Mucosa of rectum (tissue), 2 donors: ENCODE measurements around the gene C22orf39.
A peak's percentile ranks its signal among the peaks of the same experiment; 100 is the strongest.
"Not testable (repeated sequence)": the region's sequence is repeated elsewhere in the genome, so short reads cannot be mapped to it uniquely, and the experiment has no call there.

ENCODE experiments used
- H3K27ac ChIP-seq, 2 donors: one replicate each; pipeline ENCODE4 v1.7.0; 2013; ENCODE audit warnings: inconsistent platforms in 2 of 2, low read depth in 2 of 2, low read length in 2 of 2
- H3K27me3 ChIP-seq, 2 donors: one replicate each; pipeline ENCODE4 v1.7.0; 2013; ENCODE audit warnings: low read length in 2 of 2; ENCODE audit not compliant: control insufficient read depth in 2 of 2, insufficient read depth in 2 of 2
- H3K36me3 ChIP-seq, 2 donors: one replicate each; pipeline ENCODE4 v1.7.0; 2013; ENCODE audit warnings: low read length in 2 of 2; ENCODE audit not compliant: control insufficient read depth in 2 of 2, insufficient read depth in 2 of 2
- H3K4me1 ChIP-seq, 2 donors: one replicate each; pipeline ENCODE4 v1.7.0; 2013; ENCODE audit warnings: low read length in 2 of 2, mild to moderate bottlenecking in 1 of 2; ENCODE audit not compliant: control insufficient read depth in 2 of 2, insufficient read depth in 2 of 2
- H3K4me3 ChIP-seq, 2 donors: one replicate each; pipeline ENCODE4 v1.7.0; 2013; ENCODE audit warnings: low read length in 2 of 2
- H3K9ac ChIP-seq, 2 donors: one replicate each; pipeline ENCODE4 v1.7.0; 2013; ENCODE audit warnings: low read length in 2 of 2, low read depth in 1 of 2, mild to moderate bottlenecking in 1 of 2
- H3K9me3 ChIP-seq, 2 donors: one replicate each; pipeline ENCODE4 v1.7.0; 2013; ENCODE audit warnings: low read length in 2 of 2; ENCODE audit not compliant: control insufficient read depth in 2 of 2
- donor health status: healthy.
- donor health status: Normal muscosa, but diverticular disease.

Gene C22orf39

DNA sequence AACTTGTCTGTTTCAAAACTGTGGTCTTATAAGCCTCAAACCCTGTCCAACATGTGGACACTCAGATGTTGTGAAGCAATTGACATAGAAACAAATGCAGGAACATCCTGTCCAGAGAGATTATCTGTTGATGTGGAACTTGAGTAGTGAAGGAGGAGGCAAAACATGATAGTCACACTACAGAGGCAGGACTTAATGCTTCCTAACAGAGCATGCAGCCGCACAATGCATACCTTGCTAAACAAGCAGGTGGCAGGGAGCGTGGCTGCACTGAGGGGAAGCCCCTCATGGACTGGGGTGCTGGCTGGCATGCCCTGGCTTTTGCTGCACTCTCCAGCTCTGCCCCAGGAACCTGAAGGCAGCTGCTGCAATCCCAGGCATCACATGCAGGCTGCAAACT is 5.3 kb downstream of the C22orf39 start:
- Histone ChIP-seq H3K9ac (no peak overlapping the region), H3K4me1 (peaks cover 7 to 11% of the 10 kb centered on the region in 2 donors), H3K27ac (no peak overlapping the region), H3K36me3 (peaks cover 9 to 36% of the 10 kb centered on the region in 2 donors), H3K4me3 (no peak overlapping the region), H3K9me3 (no peaks in the 10 kb centered on the region), H3K27me3 (no peaks in the 10 kb centered on the region)

DNA sequence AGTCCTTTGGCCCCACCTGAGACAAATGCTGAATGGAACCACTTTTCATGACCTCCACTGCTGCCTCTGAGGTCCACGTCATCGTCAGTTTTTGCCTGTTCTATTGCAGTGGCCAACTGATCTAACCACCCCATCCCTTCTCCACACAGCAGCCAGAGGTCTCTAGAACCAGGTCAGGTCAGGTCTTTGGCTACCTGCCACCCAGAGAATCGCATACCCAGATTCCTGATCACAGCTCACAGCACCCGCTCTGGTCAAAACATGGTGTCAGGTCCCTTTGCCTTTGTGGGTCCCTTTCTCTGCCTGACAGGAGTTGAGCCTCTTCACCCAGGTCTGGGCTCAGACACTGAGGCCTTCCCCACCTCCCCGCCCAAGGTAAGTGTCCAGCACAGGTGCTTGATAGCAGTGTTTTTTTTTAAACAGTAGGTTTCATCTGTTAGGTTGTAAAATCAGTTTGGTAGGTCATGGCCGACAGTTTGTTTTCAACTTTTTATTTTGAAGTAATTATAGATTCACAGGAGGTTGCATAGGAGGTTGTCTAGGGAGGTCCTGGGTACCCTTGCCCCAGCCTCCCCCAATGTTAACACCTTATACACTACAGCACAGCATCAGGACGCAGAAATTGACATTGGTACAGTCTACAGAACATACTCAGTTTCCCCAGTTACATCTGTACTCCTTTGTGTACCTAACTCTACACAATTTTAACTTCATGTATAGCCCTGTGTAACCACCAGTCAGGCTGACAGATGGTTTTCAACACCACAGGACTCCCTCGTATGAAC is 6.9 kb downstream of the C22orf39 start:
- H3K4me1 ChIP-seq, result no peaks in the 10 kb centered on the region
- H3K4me3 ChIP-seq, result no peak overlapping the region
- peaks cover 11 to 38% of the 10 kb centered on the region in 2 donors for H3K36me3 ChIP-seq
- no peaks in the 10 kb centered on the region for H3K9me3 ChIP-seq
- H3K27me3 ChIP-seq, result no peaks in the 10 kb centered on the region
- no peak overlapping the region for H3K9ac ChIP-seq
- no peak overlapping the region for H3K27ac ChIP-seq

DNA sequence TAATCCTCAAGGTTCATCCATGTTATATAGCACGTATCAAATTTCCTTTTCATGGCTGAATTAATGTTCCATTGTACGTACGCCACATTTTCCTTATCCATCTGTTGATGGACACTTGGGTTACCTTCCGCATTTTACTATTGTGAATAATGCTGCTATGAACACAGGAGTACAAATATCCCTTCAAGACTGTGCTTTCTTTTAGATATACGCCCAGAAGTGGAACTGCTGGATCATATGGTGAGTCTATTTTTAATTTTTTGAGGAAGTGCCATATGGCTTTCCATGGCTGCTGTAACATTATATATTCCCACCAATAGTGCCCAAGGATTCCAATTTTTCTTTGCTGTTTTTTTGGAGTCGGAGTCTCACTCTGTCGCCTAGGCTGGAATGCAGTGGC is 9.2 kb downstream of the C22orf39 start:
- no peak overlapping the region for H3K27ac ChIP-seq
- H3K9ac ChIP-seq, result no peak overlapping the region
- no peaks in the 10 kb centered on the region for H3K27me3 ChIP-seq
- H3K36me3 ChIP-seq, result peaks cover 15 to 32% of the 10 kb centered on the region in 2 donors
- peaks cover 0 to 3% of the 10 kb centered on the region in 2 donors for H3K4me1 ChIP-seq
- no peaks in the 10 kb centered on the region for H3K9me3 ChIP-seq
- no peak overlapping the region for H3K4me3 ChIP-seq

DNA sequence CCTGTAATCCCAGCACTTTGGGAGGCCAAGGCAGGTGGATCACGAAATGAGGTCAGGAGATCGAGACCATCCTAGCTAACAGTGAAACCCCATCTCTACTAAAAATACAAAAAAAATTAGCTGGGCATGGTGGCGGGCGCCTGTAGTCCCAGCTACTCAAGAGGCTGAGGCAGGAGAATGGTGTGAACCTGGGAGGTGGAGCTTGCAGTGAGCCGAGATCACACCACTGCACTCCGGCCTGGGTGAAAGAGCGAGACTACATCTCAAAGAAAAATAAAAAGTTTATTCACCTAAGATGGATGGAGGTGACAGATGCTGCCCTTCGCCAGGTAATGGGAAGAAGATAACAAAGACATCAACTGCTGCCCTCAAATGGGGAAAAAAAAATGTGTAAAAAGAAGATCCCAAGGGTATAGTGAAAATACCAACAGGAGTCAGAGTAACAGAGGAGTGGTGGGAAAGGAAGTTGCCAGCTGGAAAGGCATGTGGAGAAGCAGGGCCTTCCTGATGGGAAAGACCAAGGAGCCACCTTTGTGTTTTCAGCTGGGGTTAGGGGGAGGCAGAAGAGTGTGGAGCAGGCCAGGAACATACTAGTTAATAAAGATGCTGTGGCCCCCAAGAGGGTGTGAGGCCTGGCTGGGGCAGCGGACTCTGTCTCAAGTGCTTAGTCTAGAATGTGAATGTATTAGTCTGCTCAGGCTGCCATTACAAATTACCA is 10.9 kb downstream of the C22orf39 start:
- H3K4me1 ChIP-seq, H3K4me3 ChIP-seq, H3K27me3 ChIP-seq, H3K9ac ChIP-seq, H3K9me3 ChIP-seq, H3K27ac ChIP-seq: not testable (repeated sequence)
- H3K36me3 ChIP-seq, result peaks cover 13 to 23% of the 10 kb centered on the region in 2 donors

DNA sequence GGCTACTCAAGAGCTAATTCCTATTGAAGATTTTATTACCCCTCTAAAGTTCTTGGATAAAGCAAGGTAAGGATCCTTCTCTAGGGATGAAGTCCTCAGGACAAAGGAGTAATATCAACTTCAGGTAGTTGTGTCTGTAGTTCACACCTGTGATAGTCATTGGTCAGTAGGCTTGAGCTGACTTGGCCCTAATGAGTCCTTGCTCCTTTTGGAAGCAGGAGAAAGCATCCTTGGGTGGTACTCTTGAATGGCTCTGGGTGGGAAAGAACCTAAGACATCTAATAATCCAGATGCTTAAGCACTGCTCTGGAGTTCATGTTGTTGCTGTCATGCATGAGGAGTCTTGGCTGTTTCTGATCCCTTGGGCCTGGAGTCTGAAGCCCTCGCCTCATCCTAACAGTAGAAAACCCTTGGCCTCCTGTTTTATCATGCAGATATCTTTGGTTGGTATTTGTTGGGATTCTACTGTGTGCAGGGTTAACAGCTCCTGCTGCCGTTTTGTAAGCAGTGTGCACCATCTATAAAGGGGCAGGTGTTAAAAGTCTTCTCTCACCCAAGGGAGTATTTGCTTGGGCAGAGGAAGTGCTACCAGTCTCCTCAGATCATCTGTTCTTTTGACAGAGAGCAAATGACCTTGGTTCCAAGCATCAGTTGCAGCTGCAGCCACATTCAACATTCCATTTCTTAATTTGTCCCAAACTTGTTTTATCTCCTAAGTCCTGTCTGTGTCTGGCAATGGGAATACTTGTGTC is 12.5 kb downstream of the C22orf39 start:
- no peak overlapping the region for H3K27ac ChIP-seq
- no peak overlapping the region for H3K9ac ChIP-seq
- H3K36me3 ChIP-seq, result peaks cover 13 to 14% of the 10 kb centered on the region in 2 donors
- no peaks in the 10 kb centered on the region for H3K9me3 ChIP-seq
- no peak overlapping the region for H3K4me3 ChIP-seq
- peaks cover 9 to 15% of the 10 kb centered on the region in 2 donors for H3K4me1 ChIP-seq
- H3K27me3 ChIP-seq, result no peaks in the 10 kb centered on the region

DNA sequence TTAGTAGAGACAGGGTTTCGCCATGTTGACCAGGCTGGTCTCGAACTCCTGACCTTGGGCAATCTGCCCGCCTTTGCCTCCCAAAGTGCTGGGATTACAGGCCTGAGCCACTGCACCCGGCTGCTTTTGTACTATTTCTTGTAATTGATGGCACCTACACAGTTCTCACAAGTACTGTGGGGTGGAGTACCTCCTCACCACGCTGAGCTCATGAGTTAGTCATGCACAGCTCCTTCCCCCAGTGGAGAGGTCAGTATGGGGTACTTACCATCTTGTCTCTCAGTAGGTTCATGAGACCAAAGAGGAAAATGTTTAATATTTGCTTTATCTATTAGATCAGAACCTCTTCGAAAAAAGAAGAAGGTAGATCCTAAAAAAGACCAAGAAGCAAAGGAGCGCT is 13.1 kb downstream of the C22orf39 start:
- Histone ChIP-seq H3K4me1 (peaks cover 15 to 20% of the 10 kb centered on the region in 2 donors), H3K9me3 (no peaks in the 10 kb centered on the region), H3K27ac (no peak overlapping the region), H3K4me3 (no peak overlapping the region), H3K9ac (no peak overlapping the region), H3K27me3 (no peaks in the 10 kb centered on the region), H3K36me3 (peaks cover 13 to 14% of the 10 kb centered on the region in 2 donors)

DNA sequence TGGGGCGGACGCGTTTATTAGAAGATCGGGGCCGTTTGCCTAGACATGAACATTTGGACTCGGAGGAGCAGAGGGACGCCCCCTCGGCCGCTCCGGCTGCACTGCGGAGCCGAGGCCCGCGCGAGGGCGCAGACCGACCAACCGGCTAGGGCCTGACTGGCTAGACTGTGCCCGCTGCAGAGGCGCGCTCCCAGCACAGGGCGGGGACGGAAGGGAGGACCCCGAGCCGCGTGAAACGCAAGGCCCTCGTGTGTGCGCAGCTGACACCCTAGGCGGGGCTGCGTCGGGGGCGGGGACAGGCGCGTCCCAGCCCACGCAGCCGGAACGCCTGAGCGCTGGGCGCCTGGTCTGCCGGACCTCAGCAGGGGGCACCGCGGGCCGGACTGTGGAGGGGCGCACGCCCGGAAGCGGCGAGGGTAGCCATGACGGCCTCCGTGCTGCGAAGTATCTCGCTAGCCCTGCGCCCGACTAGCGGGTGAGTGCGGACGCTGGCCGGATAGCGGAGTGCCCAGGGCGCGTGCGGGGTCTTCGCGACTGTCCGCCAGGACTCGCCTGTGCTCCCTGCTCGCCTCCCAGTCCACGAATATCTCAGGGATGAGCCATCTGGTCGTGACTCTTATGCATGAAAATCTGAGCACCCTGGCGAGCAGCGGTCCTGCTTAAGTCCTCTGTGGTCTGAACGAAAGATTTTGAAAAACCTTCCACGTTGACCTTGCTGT is 15.2 kb downstream of the C22orf39 start, which contains the start of gene MRPL40:
MRPL40 (plus strand) TSS at position 413 of the 719 bp plus-strand sequence; CDS start at position 423, 10 bp downstream.
- Histone ChIP-seq H3K36me3 (peaks cover 12 to 13% of the 10 kb centered on the region in 2 donors), H3K27me3 (no peaks in the 10 kb centered on the region), H3K27ac (peak within 1 kb of the TSS; percentile 97 to 98), H3K4me3 (peak within 1 kb of the TSS; percentile 90 to 94), H3K4me1 (peaks cover 16 to 23% of the 10 kb centered on the region in 2 donors), H3K9me3 (no peaks in the 10 kb centered on the region), H3K9ac (peak within 1 kb of the TSS; percentile 87 to 89)

DNA sequence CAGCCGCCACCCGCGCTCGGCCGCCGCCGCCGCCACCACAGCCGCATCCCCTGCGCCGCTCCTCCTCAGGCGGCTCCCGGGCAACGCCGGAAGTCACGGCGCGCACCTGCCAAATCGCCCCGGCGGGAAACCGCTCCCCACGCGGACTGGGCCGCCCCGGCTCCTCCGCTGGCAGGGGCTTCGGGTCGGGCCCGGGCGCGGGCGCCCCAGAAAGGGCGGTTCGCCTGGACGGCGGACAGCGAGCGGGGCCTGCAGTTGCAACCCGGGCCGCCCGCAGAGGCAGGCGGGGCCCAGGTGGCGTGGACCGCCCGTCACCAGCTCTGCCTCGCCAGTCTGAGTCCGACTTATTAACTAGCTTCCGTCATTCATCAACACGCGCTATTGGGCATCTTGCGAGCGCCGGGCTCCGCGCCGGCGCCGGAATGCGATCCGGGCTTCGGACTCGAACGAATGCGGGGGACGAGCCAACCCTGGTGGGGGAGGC is 15.8 kb downstream of the C22orf39 start, which contains the start of gene HIRA:
HIRA (minus strand) TSS at position 85 of the 484 bp plus-strand sequence. CDS start 257 bp downstream, outside the sequence.
- Histone ChIP-seq H3K27ac (peak within 1 kb of the TSS; percentile 97 to 98), H3K4me1 (peaks cover 16 to 23% of the 10 kb centered on the region in 2 donors), H3K36me3 (peaks cover 11 to 13% of the 10 kb centered on the region in 2 donors), H3K4me3 (peak within 1 kb of the TSS; percentile 90 to 94), H3K9me3 (no peaks in the 10 kb centered on the region), H3K27me3 (no peaks in the 10 kb centered on the region), H3K9ac (peak within 1 kb of the TSS; percentile 87 to 89)

DNA sequence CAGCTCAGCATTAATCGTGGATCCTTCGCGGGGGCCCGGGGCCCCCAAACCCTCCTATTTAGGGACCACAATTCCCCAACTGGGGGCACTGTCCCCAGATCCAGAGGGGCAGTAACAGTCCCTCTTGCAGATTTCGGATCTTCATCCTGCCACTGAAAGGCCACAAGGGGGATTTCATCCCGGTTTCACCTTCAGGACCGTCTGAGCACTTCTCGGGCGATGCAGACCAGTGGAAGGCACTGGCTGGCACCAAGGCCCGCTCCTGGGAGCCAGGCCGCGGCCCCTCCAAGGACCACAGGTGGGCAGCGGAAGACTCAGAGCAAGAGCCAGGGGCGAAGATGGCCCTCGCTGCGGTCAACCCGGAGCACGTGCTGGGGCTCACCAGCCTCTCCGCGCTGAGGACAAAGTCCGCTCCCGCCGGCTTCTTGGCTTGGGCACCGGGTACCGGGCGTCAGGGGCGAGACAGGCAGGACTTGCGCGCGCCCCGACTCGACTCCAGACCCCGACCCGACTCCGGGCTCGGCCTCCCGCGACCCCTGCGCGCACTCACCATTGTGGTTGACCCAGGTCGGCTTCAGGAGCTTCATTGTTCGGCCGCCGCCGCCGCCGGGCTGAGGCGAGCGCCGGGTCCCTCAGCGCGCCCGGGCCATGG is 16.5 kb downstream of the C22orf39 start:
- H3K9ac ChIP-seq, result peak overlapping the region; percentile 68 to 76
- peaks cover 16 to 23% of the 10 kb centered on the region in 2 donors for H3K4me1 ChIP-seq
- no peaks in the 10 kb centered on the region for H3K27me3 ChIP-seq
- H3K36me3 ChIP-seq, result peaks cover 11 to 13% of the 10 kb centered on the region in 2 donors
- peak overlapping the region; percentile 80 to 88 for H3K4me3 ChIP-seq
- peak overlapping the region; percentile 56 to 72 for H3K27ac ChIP-seq
- no peaks in the 10 kb centered on the region for H3K9me3 ChIP-seq
